ENCODE results near the gene ERC2.

GRCh38 chr3:56145410-56145809 lies 322.9 kb downstream of the ERC2 start:
- TF ChIP-seq, protein P1, sequence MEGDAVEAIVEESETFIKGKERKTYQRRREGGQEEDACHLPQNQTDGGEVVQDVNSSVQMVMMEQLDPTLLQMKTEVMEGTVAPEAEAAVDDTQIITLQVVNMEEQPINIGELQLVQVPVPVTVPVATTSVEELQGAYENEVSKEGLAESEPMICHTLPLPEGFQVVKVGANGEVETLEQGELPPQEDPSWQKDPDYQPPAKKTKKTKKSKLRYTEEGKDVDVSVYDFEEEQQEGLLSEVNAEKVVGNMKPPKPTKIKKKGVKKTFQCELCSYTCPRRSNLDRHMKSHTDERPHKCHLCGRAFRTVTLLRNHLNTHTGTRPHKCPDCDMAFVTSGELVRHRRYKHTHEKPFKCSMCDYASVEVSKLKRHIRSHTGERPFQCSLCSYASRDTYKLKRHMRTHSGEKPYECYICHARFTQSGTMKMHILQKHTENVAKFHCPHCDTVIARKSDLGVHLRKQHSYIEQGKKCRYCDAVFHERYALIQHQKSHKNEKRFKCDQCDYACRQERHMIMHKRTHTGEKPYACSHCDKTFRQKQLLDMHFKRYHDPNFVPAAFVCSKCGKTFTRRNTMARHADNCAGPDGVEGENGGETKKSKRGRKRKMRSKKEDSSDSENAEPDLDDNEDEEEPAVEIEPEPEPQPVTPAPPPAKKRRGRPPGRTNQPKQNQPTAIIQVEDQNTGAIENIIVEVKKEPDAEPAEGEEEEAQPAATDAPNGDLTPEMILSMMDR (IDR thresholded peaks at IDR 0.05) = no peak
- TF ChIP-seq POLR2A (IDR thresholded peaks at IDR 0.05) = no peak
